NCI-H226 (cell line): Measurements from ENCODE around the gene S100A11.

ENCODE experiments used
- DNase-seq: peaks from one replicate; pipeline ENCODE4 v3.0.0-alpha.2; 2015

Gene S100A11

DNA sequence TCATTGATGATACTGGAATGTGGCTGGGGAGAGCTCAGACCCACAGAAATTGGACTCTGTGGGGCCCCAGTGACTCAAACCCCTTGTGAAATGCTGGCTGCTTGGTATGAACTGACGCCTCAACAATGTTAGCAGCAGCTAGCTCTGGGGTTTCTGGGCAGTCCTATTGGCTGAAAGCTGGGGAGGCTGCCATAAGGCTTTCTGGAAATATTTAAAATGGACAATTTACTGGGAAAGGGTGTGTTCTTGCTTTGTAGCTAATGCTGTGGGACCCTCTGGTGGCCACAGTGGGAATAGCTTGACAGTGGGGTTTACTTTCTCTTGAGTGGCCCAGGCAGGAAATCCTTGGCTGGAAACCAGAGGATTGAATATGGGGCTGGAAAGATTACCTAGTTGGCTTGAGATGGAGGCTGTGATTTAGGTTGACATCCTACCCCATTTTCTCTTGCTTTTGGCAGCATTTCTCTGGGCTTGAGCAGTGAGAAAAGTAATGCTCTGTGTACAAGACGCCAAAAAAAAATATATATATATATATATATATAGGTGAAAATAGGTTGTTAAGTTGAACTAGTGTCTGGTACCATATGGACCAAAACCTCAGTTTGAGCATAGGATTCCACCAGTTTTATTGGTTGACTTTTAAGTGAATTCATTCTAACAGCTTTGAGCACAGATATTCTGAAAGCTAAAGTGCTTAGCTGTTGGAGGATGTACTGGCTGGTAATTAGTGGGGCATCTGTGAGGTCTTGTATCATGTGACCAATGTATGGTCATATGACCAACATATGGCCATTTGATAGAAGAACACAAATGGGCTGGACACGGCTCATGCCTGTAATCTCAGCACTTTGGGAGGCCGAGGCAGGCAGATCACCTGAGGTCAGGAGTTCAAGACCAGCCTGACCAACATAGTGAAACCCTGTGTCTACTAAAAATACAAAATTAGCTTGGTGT, 34.9 kb downstream of the S100A11 start:
- DNase-seq = peak; percentile 94

GRCh38 chr1:152000964-152001630, 35.7 kb downstream of the S100A11 start:
- DNase-seq = no peak

- peak; percentile 74 for DNase-seq
Observed at GRCh38 chr1:151998611-151999362, 38.0 kb downstream of the S100A11 start.

DNA sequence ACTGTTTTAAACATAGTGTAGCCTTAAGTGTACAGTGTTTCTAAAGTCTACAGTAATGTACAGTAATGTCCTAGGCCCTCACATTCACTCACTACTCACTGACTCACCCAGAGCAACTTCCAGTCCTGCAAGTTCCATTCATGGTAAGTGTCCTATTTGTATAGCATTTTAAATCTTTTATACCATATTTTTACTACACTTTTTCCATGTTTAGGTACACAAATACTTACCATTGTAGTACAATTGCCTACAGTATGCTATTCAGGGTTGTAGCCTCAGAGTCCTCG, 39.6 kb downstream of the S100A11 start:
- no peak for DNase-seq

GRCh38 chr1:151995774-151996173, 41.0 kb downstream of the S100A11 start:
- peak; percentile 46 for DNase-seq

DNA sequence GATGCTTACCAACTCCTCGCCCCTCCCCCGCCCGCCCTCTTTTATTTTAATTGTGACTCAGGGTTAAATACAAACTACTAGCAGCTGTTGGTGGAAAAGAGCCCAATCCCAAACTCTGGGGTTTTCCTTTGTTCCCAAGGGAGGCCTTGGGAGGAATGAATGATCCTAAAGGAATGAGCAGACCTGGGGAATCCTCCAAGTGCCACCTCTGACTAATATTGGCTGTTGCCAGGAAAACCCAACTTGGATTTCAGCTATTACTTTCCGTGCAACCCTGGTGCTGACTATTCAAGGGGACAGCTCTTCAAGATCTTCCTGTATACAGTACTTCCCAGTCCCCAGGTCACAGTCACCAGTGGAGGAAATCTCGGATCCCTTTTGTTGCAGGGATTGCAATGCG, 41.8 kb downstream of the S100A11 start:
- peak; percentile 96 for DNase-seq

GRCh38 chr1:151993734-151994496, 42.9 kb downstream of the S100A11 start, which contains the start of gene S100A10:
TSS of gene S100A10 (minus strand) at chr1:151993859. CDS start at chr1:151986230, 7,629 bp downstream.
- peak; percentile 86 for DNase-seq

GRCh38 chr1:151993084-151993733, 43.6 kb downstream of the S100A11 start:
- DNase-seq = no peak

DNA sequence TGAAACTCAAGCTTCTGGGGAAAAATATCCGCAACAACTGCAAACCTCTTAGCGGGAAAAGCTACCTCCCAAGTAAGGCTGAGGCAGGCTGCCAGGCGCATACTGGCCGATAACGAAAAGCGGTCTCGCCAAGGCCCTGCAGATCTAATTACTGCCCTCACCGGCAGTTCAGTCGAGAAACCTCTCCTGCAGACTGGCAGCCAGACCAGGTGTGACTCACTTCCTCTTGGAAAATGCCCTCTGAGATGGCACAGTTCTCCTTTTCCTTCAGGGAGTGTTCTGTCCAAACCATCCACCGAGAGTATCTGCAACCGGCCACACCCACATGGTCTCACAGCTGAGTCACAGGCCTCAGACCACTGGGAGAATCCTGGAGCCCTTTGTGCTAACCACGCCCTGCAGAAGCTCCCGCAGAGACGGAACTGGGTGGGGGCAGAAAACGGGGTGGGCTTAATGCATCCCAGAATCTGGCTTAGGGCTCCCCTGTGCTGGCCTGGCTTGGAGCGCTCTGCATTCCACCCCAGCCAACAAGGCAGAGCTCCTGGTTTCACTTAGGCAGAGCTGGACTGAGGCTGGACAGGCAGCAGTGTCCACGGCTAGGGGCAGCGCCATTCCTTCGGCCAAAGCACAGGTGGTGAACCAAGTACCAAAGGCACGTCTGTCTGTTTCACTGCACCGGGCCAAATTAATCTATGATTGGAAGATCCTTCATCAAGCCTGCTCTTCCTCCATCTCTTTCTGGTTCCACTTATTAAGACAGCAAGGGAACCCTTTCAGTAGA, 44.3 kb downstream of the S100A11 start:
- peak; percentile 100 for DNase-seq

GRCh38 chr1:151991663-151992302, 45.0 kb downstream of the S100A11 start:
- DNase-seq = peak; percentile 33

- peak; percentile 43 for DNase-seq
Observed at GRCh38 chr1:151990856-151991198, 46.0 kb downstream of the S100A11 start.

- no peak for DNase-seq
Observed at GRCh38 chr1:151990058-151990855, 46.5 kb downstream of the S100A11 start.

GRCh38 chr1:151989211-151989862, 47.5 kb downstream of the S100A11 start:
- DNase-seq = peak; percentile 92

DNA sequence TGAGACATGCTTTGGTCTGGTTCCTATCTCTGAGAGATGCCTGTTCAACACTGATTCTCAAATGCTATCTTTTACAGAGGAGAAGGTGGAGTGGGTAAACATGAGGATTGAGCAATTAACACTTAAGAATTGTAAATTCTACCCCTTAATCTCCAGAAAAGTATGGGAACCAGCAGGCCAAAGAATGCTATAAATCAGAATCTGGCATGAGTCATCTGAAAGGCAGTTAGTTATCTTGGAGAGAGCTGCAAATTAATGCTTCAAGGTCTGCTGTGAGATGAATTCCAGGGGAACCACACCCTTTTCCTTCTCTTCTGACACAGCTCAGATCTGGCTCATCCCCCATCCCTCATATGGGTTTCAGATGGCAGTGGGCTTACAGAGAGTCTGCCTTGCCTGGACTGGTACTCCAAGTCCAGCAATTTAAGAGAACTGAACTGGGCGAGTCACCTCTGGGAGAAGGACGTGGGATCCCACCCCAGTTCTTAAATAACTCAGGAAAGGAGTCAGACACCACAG, 48.3 kb downstream of the S100A11 start:
- DNase-seq = peak; percentile 99

GRCh38 chr1:151986501-151987190, 50.2 kb downstream of the S100A11 start:
- peak; percentile 38 for DNase-seq

GRCh38 chr1:151985768-151986167, 51.0 kb downstream of the S100A11 start:
- DNase-seq = no peak

DNA sequence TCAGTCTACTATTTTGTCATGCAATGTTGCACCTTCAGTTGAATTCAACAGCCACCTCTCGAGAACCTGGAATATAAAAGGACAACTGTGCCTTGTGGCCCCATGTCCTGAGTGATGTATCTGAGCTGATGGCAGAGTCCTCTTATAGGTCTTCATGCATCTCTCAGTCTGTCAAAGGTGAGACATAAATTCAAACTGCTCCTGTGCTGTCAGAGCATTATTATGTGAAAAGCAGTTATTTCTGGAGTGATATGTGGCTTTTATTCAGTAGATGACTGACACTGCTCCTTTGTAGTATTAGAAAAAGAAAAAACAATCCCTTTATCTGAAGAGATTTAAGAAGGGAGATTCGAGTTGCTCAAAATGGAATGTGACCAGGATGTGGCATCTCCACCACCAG, 51.5 kb downstream of the S100A11 start:
- DNase-seq = no peak

DNA sequence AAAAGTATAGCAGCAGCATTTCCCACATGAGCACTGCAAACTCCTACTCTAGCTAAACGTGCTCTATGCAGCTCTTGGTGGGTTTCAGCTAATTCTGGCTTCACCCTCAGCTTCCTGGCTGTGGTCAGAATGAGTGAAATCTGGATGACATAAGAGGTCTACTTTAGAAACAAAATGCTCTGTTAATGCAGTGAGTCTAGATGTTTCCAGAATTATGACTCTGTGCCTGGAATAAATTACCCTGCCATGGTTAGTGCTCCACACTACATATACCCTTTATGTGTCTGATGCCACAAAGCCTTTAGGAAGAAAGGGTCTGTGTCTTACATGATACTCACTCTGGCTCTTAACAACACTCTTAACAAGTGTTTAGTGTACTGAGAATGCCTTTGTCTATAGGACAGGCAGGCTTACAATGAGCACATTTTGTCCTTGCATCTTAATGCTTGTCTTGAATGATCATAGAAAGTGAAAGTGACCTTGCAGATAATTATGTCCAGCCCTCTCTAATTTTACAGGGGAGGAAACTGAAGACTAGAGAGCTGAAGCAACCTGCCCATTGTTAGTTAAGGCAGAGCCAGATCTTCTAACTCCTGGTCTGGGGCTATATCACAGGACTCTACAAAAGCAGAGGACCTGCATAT, 52.4 kb downstream of the S100A11 start:
- no peak for DNase-seq
